Panc1 (cell line): ENCODE measurements around the gene CCDC8.

Experiments
- POLR2AphosphoS5 ChIP-seq: IDR thresholded peaks from 2 replicates; pipeline ENCODE4 v1.6.1; 2012; ENCODE audit warnings: mild to moderate bottlenecking, low read depth, low read length, moderate library complexity
- SIN3A ChIP-seq: IDR thresholded peaks from 2 replicates; pipeline ENCODE4 v1.6.1; 2012; ENCODE audit warnings: low read depth, mild to moderate bottlenecking, low read length, moderate library complexity, borderline replicate concordance; ENCODE audit not compliant: insufficient read depth
- TCF7L2 ChIP-seq: IDR thresholded peaks from 2 replicates; pipeline ENCODE4 v1.6.1; 2011; ENCODE audit warnings: mild to moderate bottlenecking, low read depth, low read length, inconsistent platforms
- TF ChIP-seq, protein P1 (sequence below): fragments of 450-650 bp; IDR thresholded peaks from 2 replicates; pipeline ENCODE4 v1.5.1; 2017; ENCODE audit warnings: mild to moderate bottlenecking

DNA sequence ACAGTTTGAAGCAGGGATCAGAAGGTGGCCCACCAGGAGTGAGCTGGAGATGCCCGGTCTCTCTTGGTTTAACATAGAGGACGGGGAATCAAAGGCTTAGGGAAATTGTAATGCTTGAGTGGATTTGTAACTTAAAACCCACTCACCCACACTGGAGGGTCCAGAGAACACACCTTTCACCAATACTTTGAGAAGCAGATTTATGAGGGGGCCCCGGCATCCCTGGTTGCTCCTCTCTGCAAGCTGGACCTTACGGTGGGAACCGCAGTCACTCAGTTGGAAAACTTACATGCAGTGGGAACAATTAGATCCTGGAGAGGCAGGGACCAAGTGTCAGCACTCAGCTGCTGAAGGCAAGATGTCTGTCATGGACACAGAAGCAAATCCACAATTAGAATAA lies 45.9 kb downstream of the CCDC8 start:
- TF ChIP-seq TCF7L2 (no peak), POLR2AphosphoS5 (no peak), SIN3A (no peak)
- TF ChIP-seq, protein P1, sequence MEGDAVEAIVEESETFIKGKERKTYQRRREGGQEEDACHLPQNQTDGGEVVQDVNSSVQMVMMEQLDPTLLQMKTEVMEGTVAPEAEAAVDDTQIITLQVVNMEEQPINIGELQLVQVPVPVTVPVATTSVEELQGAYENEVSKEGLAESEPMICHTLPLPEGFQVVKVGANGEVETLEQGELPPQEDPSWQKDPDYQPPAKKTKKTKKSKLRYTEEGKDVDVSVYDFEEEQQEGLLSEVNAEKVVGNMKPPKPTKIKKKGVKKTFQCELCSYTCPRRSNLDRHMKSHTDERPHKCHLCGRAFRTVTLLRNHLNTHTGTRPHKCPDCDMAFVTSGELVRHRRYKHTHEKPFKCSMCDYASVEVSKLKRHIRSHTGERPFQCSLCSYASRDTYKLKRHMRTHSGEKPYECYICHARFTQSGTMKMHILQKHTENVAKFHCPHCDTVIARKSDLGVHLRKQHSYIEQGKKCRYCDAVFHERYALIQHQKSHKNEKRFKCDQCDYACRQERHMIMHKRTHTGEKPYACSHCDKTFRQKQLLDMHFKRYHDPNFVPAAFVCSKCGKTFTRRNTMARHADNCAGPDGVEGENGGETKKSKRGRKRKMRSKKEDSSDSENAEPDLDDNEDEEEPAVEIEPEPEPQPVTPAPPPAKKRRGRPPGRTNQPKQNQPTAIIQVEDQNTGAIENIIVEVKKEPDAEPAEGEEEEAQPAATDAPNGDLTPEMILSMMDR, result no peak
